ENCODE measurements around the gene SMIM33. TPM values are rescaled to one million over a fixed set of nuclear protein-coding genes. Genes with fewer than 3 reads are reported as not detected.

The SMIM33 gene
- total RNA-seq, 1 experiment from 2014 or later, result not detected

DNA sequence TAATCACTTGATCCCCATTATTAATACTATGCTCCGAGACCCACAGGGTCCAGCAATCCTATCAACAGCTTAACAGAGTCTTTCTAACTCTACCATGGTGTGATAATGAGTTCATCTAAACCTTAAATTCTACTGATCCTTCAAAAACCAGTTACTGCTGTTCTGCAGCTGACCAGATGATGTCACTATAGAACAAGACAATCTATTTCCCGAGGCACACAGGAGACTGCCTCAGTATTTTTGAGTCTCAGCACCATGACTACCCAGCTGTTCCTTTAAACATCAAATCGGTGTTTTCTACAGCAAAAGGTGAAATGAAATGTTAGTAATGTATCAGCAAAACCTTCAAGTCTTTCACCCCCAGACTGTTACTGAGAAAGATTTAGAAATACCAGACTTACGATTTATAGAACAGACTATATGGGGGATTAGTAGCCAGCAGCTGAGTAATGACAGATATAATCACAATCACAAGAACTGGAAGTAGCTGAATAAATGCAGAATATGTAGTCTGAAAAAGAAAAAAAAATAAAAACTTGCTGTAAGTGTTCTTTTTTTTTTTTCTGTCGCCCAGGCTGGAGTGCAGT is 48.4 kb upstream of the SMIM33 start:
- H3K4me2 ChIP-seq (ENCODE audit: insufficient read depth, insufficient read length, low read length), result no peak overlapping the region
- no peak overlapping the region for H2BK15ac ChIP-seq (ENCODE audit: low read depth, low read length)
- no peaks in the 10 kb centered on the region for H4K20me1 ChIP-seq (ENCODE audit: control insufficient read depth, insufficient read depth, insufficient read length)
- H2AFZ ChIP-seq (ENCODE audit: low read length), result no peak overlapping the region
- H3K18ac ChIP-seq (ENCODE audit: insufficient read length, low read depth, low read length), result no peak overlapping the region
- H3K9me3 ChIP-seq (ENCODE audit: control insufficient read depth, low read depth, low read length), result no peaks in the 10 kb centered on the region
- H2BK20ac ChIP-seq (ENCODE audit: low read depth, low read length, poor library complexity, severe bottlenecking), result no peak overlapping the region
- no peak overlapping the region for H2AK5ac ChIP-seq (ENCODE audit: insufficient read length, low read length)
- H4K5ac ChIP-seq (ENCODE audit: insufficient read length, low read depth, low read length), result no peak overlapping the region
- H3K9ac ChIP-seq (ENCODE audit: extremely low read depth, insufficient read length, low read length), result no peak overlapping the region
- no peaks in the 10 kb centered on the region for H3K23me2 ChIP-seq (ENCODE audit: insufficient read length, low read depth, low read length, poor library complexity, severe bottlenecking)
- H3K4me1 ChIP-seq (ENCODE audit: insufficient read depth, low read length), result no peaks in the 10 kb centered on the region
- WGBS (ENCODE audit: extremely low coverage, insufficient read length, low lambda C conversion rate), result no CpG with 5 or more reads among the region's 5 CpGs
- Mint-ChIP-seq H3K4me1 (peaks cover 15 to 25% of the 10 kb centered on the region in 2 experiments), H3K4me3 (no peak overlapping the region), H3K27me3 (ENCODE audit: low read depth) (peaks cover 1% of the 10 kb centered on the region), H3K36me3 (ENCODE audit: insufficient read depth in 1 of 3, low read depth in 3 of 3) (peaks cover 3 to 62% (median 46%) of the 10 kb centered on the region in 3 experiments), H3K9me3 (no peaks in the 10 kb centered on the region), H3K27ac (no peak overlapping the region; a peak in 1 of 7 replicates)
- no peak overlapping the region for H2BK12ac ChIP-seq (ENCODE audit: insufficient read length, low read depth, low read length)
- H2BK120ac ChIP-seq (ENCODE audit: low read depth, low read length, poor library complexity, severe bottlenecking), result no peak overlapping the region
- no peaks in the 10 kb centered on the region for H3K27me3 ChIP-seq (ENCODE audit: insufficient read depth, low read length)
- no peak overlapping the region for H3K23ac ChIP-seq (ENCODE audit: insufficient read length, low read depth, low read length)
- no peak overlapping the region for H4K8ac ChIP-seq (replicated peaks; ENCODE audit: insufficient read length, low read depth, low read length)
- TF ChIP-seq CTCF (conservative IDR thresholded peaks at IDR 0.05), result peak; percentile 94
- no peak overlapping the region for H3K56ac ChIP-seq (ENCODE audit: insufficient read length, low read depth, low read length)
- H3K4ac ChIP-seq (ENCODE audit: low read depth, low read length), result no peak overlapping the region
- no peak overlapping the region for H3K27ac ChIP-seq (ENCODE audit: insufficient read length, low read depth, low read length)
- H3K14ac ChIP-seq (ENCODE audit: insufficient read depth, low read length), result no peak overlapping the region
- H3T11ph ChIP-seq (ENCODE audit: low read length), result no peak overlapping the region
- no peaks in the 10 kb centered on the region for H3K79me2 ChIP-seq (ENCODE audit: insufficient read depth, low read length)
- DNase-seq, result peak; percentile 39
- H3K79me1 ChIP-seq (ENCODE audit: insufficient read depth, low read depth, low read length, poor library complexity, severe bottlenecking), result no peaks in the 10 kb centered on the region
- no peak overlapping the region for H4K91ac ChIP-seq (ENCODE audit: insufficient read length, low read depth, low read length)
- no peak overlapping the region for H2BK5ac ChIP-seq (ENCODE audit: insufficient read length, low read length)
